WTC11 (cell line): ENCODE measurements around the gene RBM39.

Experiments used
- CTCF ChIP-seq: fragments of 200-600 bp; IDR thresholded peaks from 2 replicates; pipeline ENCODE4 v1.8.0; 2022; ENCODE audit warnings: antibody characterized with exemption
- ELF4 ChIP-seq: sonication (generic); formaldehyde crosslinking; IDR thresholded peaks from 2 replicates; pipeline ENCODE4 v1.8.1; 2022; ENCODE audit warnings: low read depth, mild to moderate bottlenecking, moderate library complexity, missing genetic modification reagents

GRCh38 chr20:35737865-35738333 lies 4.2 kb downstream of the RBM39 start:
- TF ChIP-seq CTCF (no peak), ELF4 (CRISPR knock-in tag) (no peak)
